H1 (cell line): Measurements from ENCODE around the gene GTSE1. TPM values are rescaled to one million over a fixed set of nuclear protein-coding genes. Genes with fewer than 3 reads are reported as not detected.

Source experiments
- CTCF ChIA-PET: fragments of 300-600 bp; sonication (Branson Sonifier 250); formaldehyde crosslinking; loops from one replicate; lab custom pipeline; 2021; ENCODE audit not compliant: partially characterized antibody; lab: Charles Lee
- POLR2A ChIA-PET: fragments of 300-600 bp; sonication (Branson Sonifier 250); formaldehyde crosslinking; loops from one replicate; lab custom pipeline; 2021; ENCODE audit warnings: inconsistent platforms; ENCODE audit not compliant: partially characterized antibody; lab: Charles Lee
- DNase-seq, 2 experiments: peaks; one replicate each; pipeline versions ENCODE4 v3.0.0 to v3.0.0-alpha.2; 2010 to 2022; ENCODE audit warnings: low spot score in 2 of 2, low read depth in 1 of 2, mixed read lengths in 1 of 2
- FAIRE-seq: peaks from 2 replicates; lab custom pipeline; 2011; peaks lifted over from hg19 to GRCh38; lab: Jason Lieb, UNC
- H2AFZ ChIP-seq: 2 replicates; pipeline ENCODE4 v1.8.1; 2012; ENCODE audit warnings: low read length, inconsistent platforms
- H2AK5ac ChIP-seq: 2 replicates; pipeline ENCODE4 v1.6.1; 2013; ENCODE audit warnings: low read depth, low read length
- H2BK120ac ChIP-seq: replicated peaks from 2 replicates; pipeline ENCODE3; 2013; ENCODE audit warnings: low read depth, low read length, inconsistent platforms
- H2BK12ac ChIP-seq: 2 replicates; pipeline ENCODE4 v1.6.1; 2013; ENCODE audit warnings: low read depth, low read length
- H2BK15ac ChIP-seq: 2 replicates; pipeline ENCODE4 v1.6.1; 2013; ENCODE audit warnings: low read length
- H2BK20ac ChIP-seq: 2 replicates; pipeline ENCODE4 v1.6.1; 2013; ENCODE audit warnings: low read length
- H2BK5ac ChIP-seq: 2 replicates; pipeline ENCODE4 v1.6.1; 2013; ENCODE audit warnings: low read depth, low read length
- H3K14ac ChIP-seq: 2 replicates; pipeline ENCODE4 v1.6.1; 2013; ENCODE audit warnings: inconsistent platforms; ENCODE audit not compliant: insufficient read length
- H3K18ac ChIP-seq: 2 replicates; pipeline ENCODE4 v1.6.1; 2013; ENCODE audit warnings: low read length; ENCODE audit errors: extremely low read depth
- H3K23ac ChIP-seq: 2 replicates; pipeline ENCODE4 v1.6.1; 2013; ENCODE audit warnings: inconsistent platforms; ENCODE audit not compliant: insufficient read length
- H3K23me2 ChIP-seq: 2 replicates; pipeline ENCODE4 v1.6.1; 2013; ENCODE audit warnings: low read depth, low read length
- H3K27ac ChIP-seq: 2 replicates; pipeline ENCODE4 v1.6.1; 2011; ENCODE audit warnings: low read depth, low read length, inconsistent platforms
- H3K27me3 ChIP-seq, 4 experiments: replicated peaks in 1 of 4; 1 replicate in 1 of 4; 2 replicates in 3 of 4; pipeline versions ENCODE4 v1.6.1 to v1.8.1; 2011 to 2013; ENCODE audit warnings: low read length in 3 of 4, mild to moderate bottlenecking in 3 of 4, inconsistent platforms in 2 of 4, mixed read lengths in 2 of 4, moderate library complexity in 1 of 4; ENCODE audit not compliant: control insufficient read depth in 3 of 4, insufficient read depth in 3 of 4; ENCODE audit errors: extremely low read depth in 1 of 4
- H3K36me3 ChIP-seq, 4 experiments: 2 replicates each; pipeline versions ENCODE4 v1.6.1 to v1.8.1; 2011 to 2013; ENCODE audit warnings: mild to moderate bottlenecking in 4 of 4, low read length in 3 of 4, moderate library complexity in 2 of 4, control low read depth in 1 of 4, inconsistent platforms in 1 of 4; ENCODE audit not compliant: insufficient read depth in 4 of 4, control insufficient read depth in 2 of 4
- H3K4ac ChIP-seq: replicated peaks from 2 replicates; pipeline ENCODE3; 2013; ENCODE audit warnings: low read length, low read depth, mixed read lengths, inconsistent platforms; ENCODE audit not compliant: insufficient read length
- H3K4me1 ChIP-seq, 4 experiments: replicated peaks in 1 of 4; 1 replicate in 1 of 4; 2 replicates in 3 of 4; pipeline versions ENCODE4 v1.6.1 to v1.8.1; 2011 to 2013; ENCODE audit warnings: low read length in 3 of 4, inconsistent platforms in 2 of 4, mixed read lengths in 1 of 4; ENCODE audit not compliant: insufficient read depth in 4 of 4, control insufficient read depth in 3 of 4
- H3K4me2 ChIP-seq, 2 experiments: 2 replicates each; pipeline versions ENCODE4 v1.6.1 to v1.8.1; 2011 to 2013; ENCODE audit warnings: low read depth in 2 of 2, low read length in 2 of 2, control low read depth in 1 of 2, inconsistent platforms in 1 of 2, mild to moderate bottlenecking in 1 of 2; ENCODE audit not compliant: insufficient read depth in 1 of 2
- H3K4me3 ChIP-seq, 4 experiments: fragments of 200-600, 300-600 bp in 1 of 4; sonication (generic), shearing (Covaris generic), sonication (Bioruptor Twin) in 1 of 4; 2 replicates each; pipeline versions ENCODE4 v1.5.1 to v1.8.1; 2011 to 2016; ENCODE audit warnings: low read length in 4 of 4, low read depth in 3 of 4, control low read depth in 2 of 4, inconsistent platforms in 2 of 4, mild to moderate bottlenecking in 2 of 4, mixed read lengths in 1 of 4, moderate library complexity in 1 of 4; ENCODE audit not compliant: insufficient read depth in 2 of 4; ENCODE audit errors: extremely low read depth in 1 of 4
- H3K56ac ChIP-seq: replicated peaks from 2 replicates; pipeline ENCODE3; 2013; ENCODE audit warnings: low read depth, mild to moderate bottlenecking, mixed read lengths, low read length, inconsistent platforms; ENCODE audit not compliant: insufficient read length
- H3K79me1 ChIP-seq: 2 replicates; pipeline ENCODE4 v1.6.1; 2013; ENCODE audit warnings: low read depth, low read length, control low read depth
- H3K79me2 ChIP-seq, 2 experiments: 2 replicates each; pipeline versions ENCODE4 v1.6.1 to v1.8.1; 2012 to 2013; ENCODE audit warnings: low read length in 2 of 2, mild to moderate bottlenecking in 2 of 2, inconsistent platforms in 1 of 2; ENCODE audit not compliant: insufficient read depth in 2 of 2, control insufficient read depth in 1 of 2
- H3K9ac ChIP-seq, 4 experiments: replicated peaks in 1 of 4; 1 replicate in 1 of 4; 2 replicates in 3 of 4; pipeline versions ENCODE4 v1.6.1 to v1.8.1; 2011 to 2013; ENCODE audit warnings: low read depth in 3 of 4, low read length in 3 of 4, control low read depth in 2 of 4, mild to moderate bottlenecking in 2 of 4, moderate library complexity in 2 of 4, inconsistent platforms in 1 of 4; ENCODE audit errors: extremely low read depth in 1 of 4
- H3K9me3 ChIP-seq, 2 experiments: 2 replicates each; pipeline versions ENCODE4 v1.6.1 to v1.8.1; 2012 to 2013; ENCODE audit warnings: mild to moderate bottlenecking in 2 of 2, moderate library complexity in 2 of 2, control low read depth in 1 of 2, inconsistent platforms in 1 of 2, low read depth in 1 of 2, low read length in 1 of 2, mixed read lengths in 1 of 2; ENCODE audit not compliant: insufficient read depth in 2 of 2
- H4K20me1 ChIP-seq, 2 experiments: replicated peaks in 1 of 2; 2 replicates each; pipeline versions ENCODE3 to v1.8.1; 2011 to 2013; ENCODE audit warnings: inconsistent platforms in 2 of 2, low read length in 2 of 2, mild to moderate bottlenecking in 1 of 2; ENCODE audit not compliant: insufficient read depth in 2 of 2, control insufficient read depth in 1 of 2
- H4K5ac ChIP-seq: 2 replicates; pipeline ENCODE4 v1.6.1; 2013; ENCODE audit warnings: low read length, low read depth, mixed read lengths, inconsistent platforms; ENCODE audit not compliant: insufficient read length
- H4K8ac ChIP-seq: 2 replicates; pipeline ENCODE4 v1.8.0; 2013; ENCODE audit warnings: mild to moderate bottlenecking, moderate library complexity, low read length, inconsistent platforms; ENCODE audit not compliant: insufficient read depth; ENCODE audit errors: extremely low read depth
- H4K91ac ChIP-seq: replicated peaks from 2 replicates; pipeline ENCODE3; 2013; ENCODE audit warnings: low read length, mixed read lengths, inconsistent platforms; ENCODE audit not compliant: insufficient read length
- CBX8 ChIP-seq: fragments of 300-800, 300-1000 bp; sonication (generic); IDR thresholded peaks from 2 replicates; pipeline ENCODE4 v1.7.1; 2016; ENCODE audit warnings: low read depth, low read length, borderline replicate concordance
- CTBP2 ChIP-seq: IDR thresholded peaks from 2 replicates; pipeline ENCODE4 v1.7.0; 2011; ENCODE audit warnings: borderline replicate concordance, mild to moderate bottlenecking, moderate library complexity, mixed read lengths, low read length; ENCODE audit not compliant: insufficient read depth, insufficient read length
- SIRT6 ChIP-seq: IDR thresholded peaks from one replicate; pipeline ENCODE4 v1.7.1; 2012; ENCODE audit warnings: low read length, inconsistent platforms
- WGBS, 2 experiments: shearing (Covaris generic) in 1 of 2; methylation state at CpG; one replicate each; pipeline versions ENCODE4 v1.1.6 to v1.1.7; 2013 to 2015; ENCODE audit warnings: low lambda C conversion rate in 2 of 2, mixed read lengths in 2 of 2, inconsistent platforms in 1 of 2, low coverage in 1 of 2, missing lambda C conversion rate in 1 of 2; ENCODE audit not compliant: insufficient replicate concordance in 2 of 2, insufficient coverage in 1 of 2, insufficient read length in 1 of 2; ENCODE audit errors: extremely low coverage in 1 of 2, missing lambda C conversion rate in 1 of 2; 5-methylcytosine and 5-hydroxymethylcytosine counted together
- polyA plus RNA-seq, 7 experiments: library from polyadenylated mRNA; depleted of rRNA in 3 of 7; stranded (reverse) in 5 of 7; unstranded in 2 of 7; fragments of >200 nt in 5 of 7; fragments of 200-250 nt in 2 of 7; gene quantifications; 1 replicate in 5 of 7; 2 replicates in 1 of 7; 4 replicates in 1 of 7; pipeline versions ENCODE4 v1.2.1 to v1.2.3, GENCODE V29; 2011 to 2013; ENCODE audit warnings: missing spikeins in 2 of 7, mixed read lengths in 2 of 7
- total RNA-seq: library from RNA; stranded (reverse); fragmentation: NEBNext Ultra II Directional; extraction: Animal tissue kit (Norgen Biotek cat#: 25700); gene quantifications from 2 replicates; pipeline ENCODE4 v1.2.1, GENCODE V29; 2021

GTSE1 gene
- total and polyA plus RNA-seq, 2 of the 8 experiments (the other 6 are each of a cell fraction or from before 2014, with no cell fraction given) = 17.5 to 38.6 TPM

- Histone ChIP-seq H2BK120ac (no peak overlapping the region), H3K36me3 (peaks cover 32 to 79% (median 72%) of the 10 kb centered on the region in 4 experiments)
- no peak for DNase-seq
- TF ChIP-seq CBX8 = no peak
- TF ChIP-seq CTBP2 = no peak
- TF ChIP-seq SIRT6 = no peak
Measured at GRCh38 chr22:46349681-46350080, 53.0 kb downstream of the GTSE1 start.

More at GRCh38 chr22:46349681-46350080, 53.0 kb downstream of the GTSE1 start:
- ChIA-PET POLR2A (interaction anchor here (0.7 to 1.7 kb wide), 2 partner anchors 11 to 21 kb away, joined by 3 to 6 read pairs; no protein-coding TSS in a partner anchor), CTCF (interaction anchor here (1.1 to 2.3 kb wide), 4 partner anchors 9 to 228 kb away, joined by 3 to 6 read pairs (median 3); no protein-coding TSS in a partner anchor)
- Histone ChIP-seq H3K27me3 (no peaks in the 10 kb centered on the region), H3K4me3 (no peak overlapping the region), H3K9me3 (no peaks in the 10 kb centered on the region), H3K4me2 (no peak overlapping the region), H3K56ac (no peak overlapping the region), H2AFZ (no peak overlapping the region), H2BK5ac (no peak overlapping the region), H3K4ac (no peak overlapping the region), H4K5ac (no peak overlapping the region), H3K79me2 (peaks cover 0 to 2% of the 10 kb centered on the region in 2 experiments; a peak in 1 of 4 replicates), H2BK20ac (no peak overlapping the region), H4K91ac (no peak overlapping the region), H2AK5ac (no peak overlapping the region), H3K23me2 (no peaks in the 10 kb centered on the region), H2BK15ac (no peak overlapping the region), H4K8ac (no peak overlapping the region), H3K18ac (no peak overlapping the region), H3K23ac (no peak overlapping the region), H4K20me1 (peaks cover 16 to 34% of the 10 kb centered on the region in 2 experiments), H3K9ac (no peak overlapping the region), H3K27ac (no peak overlapping the region), H3K14ac (no peak overlapping the region), H2BK12ac (no peak overlapping the region), H3K4me1 (no peaks in the 10 kb centered on the region), H3K79me1 (peaks cover 7% of the 10 kb centered on the region)
- no peak for FAIRE-seq
- WGBS, 2 experiments = 92% methylated on average over 6 of the region's 6 CpGs; no CpG with 5 or more reads in 1 of the 2 experiments
